Ascending aorta (tissue), 2 donors: ENCODE measurements around the gene NRXN3. TPM values are rescaled to one million over a fixed set of nuclear protein-coding genes. Genes with fewer than 3 reads are reported as not detected.

ENCODE experiments used
- DNase-seq, 2 donors: peaks; one replicate each; pipeline ENCODE4 v3.0.0-alpha.2; 2019; ENCODE audit warnings: low spot score in 2 of 2
- H3K27ac ChIP-seq, 2 donors: fragments of 200-600 bp; sonication (generic); one replicate each; pipeline ENCODE4 v1.5.1; 2016 to 2017; ENCODE audit warnings: mild to moderate bottlenecking in 1 of 2
- H3K27me3 ChIP-seq: fragments of 200-600 bp; sonication (generic); one replicate; pipeline ENCODE4 v1.5.1; 2017
- H3K36me3 ChIP-seq, 2 donors: fragments of 200-600 bp; sonication (generic); one replicate each; pipeline ENCODE4 v1.5.1; 2016
- H3K4me1 ChIP-seq, 2 donors: fragments of 200-600 bp; sonication (generic); one replicate each; pipeline ENCODE4 v1.5.1; 2016 to 2017; ENCODE audit warnings: mild to moderate bottlenecking in 1 of 2
- H3K4me3 ChIP-seq, 2 donors: fragments of 200-600 bp; sonication (generic); one replicate each; pipeline ENCODE4 v1.5.1; 2016 to 2017; ENCODE audit warnings: mild to moderate bottlenecking in 1 of 2
- H3K9me3 ChIP-seq, 2 donors: fragments of 200-600 bp; sonication (generic); one replicate each; pipeline ENCODE4 v1.5.1; 2016
- CTCF ChIP-seq, 3 experiments: fragments of 200-600 bp in 2 of 3; fragments of 450-650 bp in 1 of 3; sonication (generic) in 2 of 3; IDR thresholded peaks; one replicate each; pipeline ENCODE4 v1.5.1; 2016 to 2019; ENCODE audit warnings: antibody characterized with exemption in 3 of 3, mild to moderate bottlenecking in 1 of 3, moderate library complexity in 1 of 3
- intact Hi-C: fragments of 100-400 bp; cut with DNase I; formaldehyde crosslinking; loops from one replicate; pipeline ENCODE4 v1.15.1; 2023
- total RNA-seq: library from RNA; depleted of rRNA; stranded (reverse); fragments of >200 nt; gene quantifications from one replicate; pipeline ENCODE4 v1.1.0, GENCODE V29; 2016

The NRXN3 gene
- total RNA-seq, 1 donor from 2014 or later, result 21.0 TPM

- DNase-seq, result no peak
- Histone ChIP-seq H3K9me3 (no peaks in the 10 kb centered on the region), H3K27ac (no peak overlapping the region), H3K4me3 (no peak overlapping the region), H3K36me3 (no peaks in the 10 kb centered on the region), H3K27me3 (no peaks in the 10 kb centered on the region), H3K4me1 (no peaks in the 10 kb centered on the region)
- TF ChIP-seq CTCF (IDR thresholded peaks at IDR 0.05), result no peak
- intact Hi-C loops, result no loop called here
These were observed 1683.0 kb downstream of the NRXN3 start for GRCh38 chr14:79852950-79853744.

- H3K27me3 ChIP-seq, result no peaks in the 10 kb centered on the region
- H3K9me3 ChIP-seq, result no peaks in the 10 kb centered on the region
- no peak for DNase-seq
- TF ChIP-seq CTCF (IDR thresholded peaks at IDR 0.05), result no peak
- no peaks in the 10 kb centered on the region for H3K4me1 ChIP-seq
- no peak overlapping the region for H3K27ac ChIP-seq
- no peaks in the 10 kb centered on the region for H3K36me3 ChIP-seq
- no peak overlapping the region for H3K4me3 ChIP-seq
- intact Hi-C loops, result no loop called here
These were observed 1685.6 kb downstream of the NRXN3 start for GRCh38 chr14:79855789-79856188.

GRCh38 chr14:79856381-79856780, 1686.2 kb downstream of the NRXN3 start:
- no peak for DNase-seq
- intact Hi-C loops, result no loop called here
- no peak for TF ChIP-seq CTCF (IDR thresholded peaks at IDR 0.05)
- Histone ChIP-seq H3K36me3 (no peaks in the 10 kb centered on the region), H3K27ac (no peak overlapping the region), H3K4me1 (no peaks in the 10 kb centered on the region), H3K4me3 (no peak overlapping the region), H3K9me3 (no peaks in the 10 kb centered on the region), H3K27me3 (no peaks in the 10 kb centered on the region)

- no peak overlapping the region for H3K4me3 ChIP-seq
- intact Hi-C loops, result no loop called here
- TF ChIP-seq CTCF (IDR thresholded peaks at IDR 0.05), result no peak
- H3K36me3 ChIP-seq, result no peaks in the 10 kb centered on the region
- no peaks in the 10 kb centered on the region for H3K27me3 ChIP-seq
- no peaks in the 10 kb centered on the region for H3K9me3 ChIP-seq
- no peak for DNase-seq
- H3K4me1 ChIP-seq, result no peaks in the 10 kb centered on the region
- no peak overlapping the region for H3K27ac ChIP-seq
These were observed 1690.9 kb downstream of the NRXN3 start for GRCh38 chr14:79861111-79861510.

- intact Hi-C loops, result no loop called here
- Histone ChIP-seq H3K4me1 (no peaks in the 10 kb centered on the region), H3K36me3 (no peaks in the 10 kb centered on the region), H3K9me3 (no peaks in the 10 kb centered on the region), H3K4me3 (no peak overlapping the region), H3K27me3 (no peaks in the 10 kb centered on the region), H3K27ac (no peak overlapping the region)
- TF ChIP-seq CTCF (IDR thresholded peaks at IDR 0.05), result no peak
- DNase-seq, result no peak
These were observed 1691.9 kb downstream of the NRXN3 start for GRCh38 chr14:79862045-79862444.
